Activated CD4-positive, alpha-beta T cell treated with anti-CD3 and anti-CD28 coated beads, Interleukin-2, amount 10 ng/mL, durations not matched to agents 7 days and 5 days (primary cell): Measurements from ENCODE around the gene ETS1. TPM values are rescaled to one million over a fixed set of nuclear protein-coding genes. Genes with fewer than 3 reads are reported as not detected.

ENCODE experiments used
- CTCF ChIA-PET: fragments of 350-600 bp; sonication (Branson Sonifier 250); formaldehyde crosslinking; loops from one replicate; lab custom pipeline; 2021; ENCODE audit warnings: antibody characterized with exemption; lab: Charles Lee
- POLR2A ChIA-PET: fragments of 350-600 bp; sonication (Branson Sonifier 250); formaldehyde crosslinking; loops from one replicate; lab custom pipeline; 2021; ENCODE audit warnings: antibody characterized with exemption; lab: Charles Lee
- DNase-seq: peaks from one replicate; pipeline ENCODE4 v3.0.0-alpha.2; 2020
- H3K27ac Mint-ChIP-seq: one replicate; pipeline ENCODE4 v1.8.0; 2021; ENCODE audit warnings: mild to moderate bottlenecking, moderate library complexity, mixed read lengths
- H3K27me3 Mint-ChIP-seq: one replicate; pipeline ENCODE4 v1.8.0; 2021; ENCODE audit warnings: mixed read lengths
- H3K36me3 Mint-ChIP-seq: one replicate; pipeline ENCODE4 v1.8.0; 2021; ENCODE audit warnings: low read depth, mixed read lengths
- H3K4me1 Mint-ChIP-seq: one replicate; pipeline ENCODE4 v1.8.0; 2021; ENCODE audit warnings: mixed read lengths
- H3K4me3 Mint-ChIP-seq: one replicate; pipeline ENCODE4 v1.8.0; 2021; ENCODE audit warnings: mild to moderate bottlenecking, moderate library complexity, mixed read lengths
- H3K9me3 Mint-ChIP-seq: one replicate; pipeline ENCODE4 v1.8.0; 2021; ENCODE audit warnings: mixed read lengths
- total RNA-seq, 2 experiments: library from RNA; stranded (reverse); gene quantifications; one replicate each; pipeline ENCODE4 v1.2.3, GENCODE V29; 2021

ETS1 gene
- total RNA-seq, 2 experiments from 2014 or later, result 580 to 648 TPM

DNA sequence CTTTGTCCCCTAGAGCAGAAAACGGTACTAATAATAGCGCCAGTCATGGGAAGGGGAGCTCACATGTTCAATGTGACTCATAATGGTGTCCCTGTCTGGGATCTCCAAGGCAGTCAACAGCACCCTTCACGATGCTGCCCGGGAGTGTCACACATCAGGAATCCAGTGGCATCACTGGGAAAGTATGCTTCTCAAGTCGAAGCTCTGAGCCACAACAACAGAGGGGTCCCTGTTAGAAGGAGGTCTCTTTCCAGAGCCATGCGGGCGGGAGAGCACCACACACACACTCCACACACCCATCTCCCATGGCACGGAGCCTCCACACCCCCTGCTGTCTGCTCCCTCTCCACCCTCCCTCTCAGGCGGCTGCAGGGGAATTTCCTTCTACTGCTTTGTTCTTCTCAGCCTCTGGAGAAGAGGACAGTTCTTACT lies 119.7 kb downstream of the ETS1 start:
- no peaks in the 10 kb centered on the region for H3K27me3 Mint-ChIP-seq
- H3K36me3 Mint-ChIP-seq, result peaks cover 98% of the 10 kb centered on the region
- peak; percentile 29 for DNase-seq
- POLR2A ChIA-PET, result interaction anchor here (0.6 to 0.7 kb wide), 2 partner anchors 166 to 968 kb away, joined by 3 read pairs; no protein-coding TSS in a partner anchor
- no peaks in the 10 kb centered on the region for H3K9me3 Mint-ChIP-seq
- H3K4me3 Mint-ChIP-seq, result peak overlapping the region; percentile 55
- CTCF ChIA-PET, result interaction anchor here (0.6 to 1.9 kb wide), 8 partner anchors 9 to 178 kb away, joined by 3 to 7 read pairs (median 4); no protein-coding TSS in a partner anchor
- H3K27ac Mint-ChIP-seq, result peak overlapping the region; percentile 91
- peaks cover 97% of the 10 kb centered on the region for H3K4me1 Mint-ChIP-seq

DNA sequence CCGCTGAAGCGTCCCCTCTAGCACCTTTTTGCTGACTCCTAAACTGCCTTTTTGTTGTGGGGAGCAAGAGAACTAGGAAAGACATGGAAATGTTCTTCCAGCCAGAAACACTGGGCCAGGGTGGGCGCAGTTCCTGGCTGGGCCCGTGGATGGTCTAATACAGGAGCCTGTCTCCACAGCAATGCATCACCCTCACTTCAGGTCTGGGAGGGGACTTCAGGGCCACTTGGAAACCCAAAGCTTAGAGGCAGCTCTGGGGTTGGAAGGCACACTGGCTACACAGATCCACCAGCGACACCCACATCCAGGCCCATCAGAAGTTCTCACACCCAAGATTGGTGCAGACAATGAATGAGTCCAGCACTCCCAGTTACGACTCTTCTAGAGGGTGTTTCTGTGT lies 120.3 kb downstream of the ETS1 start:
- Mint-ChIP-seq H3K36me3 (peaks cover 98% of the 10 kb centered on the region), H3K4me3 (peak overlapping the region; percentile 55), H3K4me1 (peaks cover 97% of the 10 kb centered on the region), H3K27me3 (no peaks in the 10 kb centered on the region), H3K9me3 (no peaks in the 10 kb centered on the region), H3K27ac (peak overlapping the region; percentile 91)
- POLR2A ChIA-PET, result no interaction called here
- CTCF ChIA-PET, result interaction anchor here (0.9 to 1.9 kb wide), 4 partner anchors 9 to 176 kb away, joined by 3 to 7 read pairs (median 6); no protein-coding TSS in a partner anchor
- DNase-seq, result peak; percentile 9

DNA sequence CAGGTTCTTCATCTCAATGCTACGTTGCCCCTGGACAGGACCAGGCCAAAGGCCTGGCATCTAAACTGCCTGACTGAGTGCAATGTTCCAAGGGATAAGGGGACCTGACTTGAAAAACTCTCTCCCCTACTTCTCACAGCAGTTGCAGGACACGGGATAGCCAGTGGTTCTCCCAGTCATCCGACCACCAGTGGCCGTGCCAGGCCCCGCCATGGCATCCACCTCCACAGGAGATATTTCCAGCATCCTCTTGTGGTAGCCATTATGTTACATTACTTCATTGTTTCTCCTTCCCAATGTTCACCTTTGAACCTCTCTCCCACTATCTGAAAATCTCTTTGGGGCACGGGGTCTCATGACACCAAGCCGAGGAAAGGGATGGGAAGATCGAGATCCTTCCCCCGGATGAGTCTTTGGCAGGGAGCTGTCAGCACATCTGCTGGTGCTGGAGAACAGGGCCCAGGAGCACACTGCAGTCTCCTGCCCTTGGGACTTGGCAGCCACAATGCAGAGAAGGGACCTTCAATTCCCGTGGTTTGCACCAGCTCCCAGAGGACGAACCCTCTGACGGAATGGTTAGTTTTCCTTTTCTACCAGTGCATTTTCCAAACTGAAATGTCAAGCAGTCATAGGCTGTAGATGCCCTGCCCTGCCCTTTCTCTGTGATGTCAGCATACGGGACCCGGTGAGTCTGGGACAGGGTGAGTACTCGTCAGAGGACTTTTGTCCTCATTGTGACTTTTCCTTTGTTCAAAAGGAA lies 121.2 kb downstream of the ETS1 start:
- Mint-ChIP-seq H3K27me3 (no peaks in the 10 kb centered on the region), H3K9me3 (no peaks in the 10 kb centered on the region), H3K27ac (peak overlapping the region; percentile 91), H3K36me3 (peaks cover 98% of the 10 kb centered on the region), H3K4me3 (peak overlapping the region; percentile 55), H3K4me1 (peaks cover 97% of the 10 kb centered on the region)
- ChIA-PET POLR2A (no interaction called here), CTCF (interaction anchor here (0.5 to 1.7 kb wide), 5 partner anchors 8 to 176 kb away, joined by 3 to 7 read pairs (median 5); no protein-coding TSS in a partner anchor)
- peak; percentile 9 for DNase-seq

DNA sequence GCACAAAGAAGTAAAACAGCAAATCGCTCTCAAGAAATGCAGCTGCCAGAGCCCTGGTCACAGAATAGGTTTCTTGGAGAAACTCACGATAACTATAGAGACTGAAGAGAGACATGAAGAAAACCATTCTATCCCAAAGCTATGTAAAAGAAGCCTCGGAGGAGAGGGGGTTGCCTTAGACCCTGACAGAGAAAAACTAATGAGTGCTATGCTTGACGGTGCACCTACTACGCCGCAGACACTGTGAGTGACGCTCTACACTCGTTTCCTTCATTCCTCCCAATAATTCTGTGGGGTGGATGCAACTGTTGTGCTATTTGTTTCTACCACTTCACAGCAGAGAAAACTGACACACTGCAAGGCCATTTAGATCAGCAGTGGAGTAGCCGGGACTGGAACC lies 121.8 kb downstream of the ETS1 start:
- Mint-ChIP-seq H3K9me3 (no peaks in the 10 kb centered on the region), H3K27me3 (no peaks in the 10 kb centered on the region), H3K27ac (peak overlapping the region; percentile 91), H3K4me1 (peaks cover 97% of the 10 kb centered on the region), H3K36me3 (peaks cover 99% of the 10 kb centered on the region), H3K4me3 (peak overlapping the region; percentile 55)
- ChIA-PET CTCF (interaction anchor here (0.5 to 1.7 kb wide), 9 partner anchors 9 to 308 kb away, joined by 3 to 6 read pairs (median 3); no protein-coding TSS in a partner anchor), POLR2A (interaction anchor here (0.5 kb wide), 1 partner anchor 175 kb away, joined by 3 read pairs; no protein-coding TSS in a partner anchor)
- DNase-seq, result peak; percentile 39

DNA sequence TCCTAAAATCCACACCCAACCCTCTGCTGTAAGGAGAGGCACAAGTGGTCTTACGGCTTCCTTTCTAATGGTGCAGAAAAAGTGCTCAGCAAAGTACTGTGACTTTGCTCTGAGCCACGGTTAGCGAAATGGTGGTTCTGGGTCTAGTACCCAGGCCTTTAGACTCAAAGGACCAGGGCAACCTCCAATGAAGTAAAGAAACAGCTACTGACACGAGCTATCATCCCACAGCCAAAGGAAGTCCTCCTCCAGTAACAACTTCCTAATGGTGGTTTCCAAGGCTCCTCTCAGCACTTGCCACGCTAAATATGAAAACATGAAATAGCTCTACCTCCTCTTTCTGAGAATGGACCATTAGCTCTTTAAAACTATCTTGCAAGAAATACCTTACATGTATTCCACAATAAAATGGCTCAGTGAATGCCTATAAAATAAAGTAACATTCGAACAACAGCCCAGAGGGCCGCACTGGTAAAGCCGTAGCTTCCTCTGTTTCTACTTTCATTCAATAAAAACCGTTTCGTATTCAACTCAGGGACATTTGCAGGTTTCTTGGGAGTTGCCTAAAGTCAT lies 122.4 kb downstream of the ETS1 start:
- peak; percentile 24 for DNase-seq
- Mint-ChIP-seq H3K27me3 (no peaks in the 10 kb centered on the region), H3K4me1 (peaks cover 99% of the 10 kb centered on the region), H3K4me3 (peak overlapping the region; percentile 55), H3K36me3 (peaks cover 100% of the 10 kb centered on the region), H3K27ac (peak overlapping the region; percentile 91), H3K9me3 (no peaks in the 10 kb centered on the region)
- CTCF ChIA-PET, result interaction anchor here (1.0 to 1.7 kb wide), 8 partner anchors 10 to 307 kb away, joined by 3 to 6 read pairs (median 4); no protein-coding TSS in a partner anchor
- POLR2A ChIA-PET, result interaction anchor here (0.5 to 0.7 kb wide), 2 partner anchors 32 to 175 kb away, joined by 3 to 4 read pairs; no protein-coding TSS in a partner anchor

DNA sequence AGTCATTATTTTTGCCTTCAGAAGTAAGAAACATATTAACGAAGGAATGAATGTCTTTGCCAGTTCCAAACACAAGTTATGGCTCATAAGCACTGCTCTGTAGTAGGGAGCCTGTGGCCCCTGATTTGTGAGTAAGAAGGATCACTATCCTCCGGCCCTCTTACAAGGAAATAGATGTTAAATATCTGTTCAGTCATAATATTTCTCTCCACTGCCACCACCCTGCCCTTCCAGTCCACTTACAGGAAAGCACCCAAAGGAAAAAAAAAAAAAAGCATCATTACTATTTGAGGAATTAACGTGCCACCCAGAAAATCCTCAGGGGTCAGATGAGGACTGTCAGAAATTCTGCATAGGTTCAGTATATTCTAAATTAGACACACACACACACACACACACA lies 123.4 kb downstream of the ETS1 start:
- peak overlapping the region; percentile 55 for H3K4me3 Mint-ChIP-seq
- H3K9me3 Mint-ChIP-seq, result no peaks in the 10 kb centered on the region
- CTCF ChIA-PET, result interaction anchor here (1.2 to 1.7 kb wide), 2 partner anchors 11 to 165 kb away, joined by 3 to 5 read pairs; no protein-coding TSS in a partner anchor
- peak overlapping the region; percentile 91 for H3K27ac Mint-ChIP-seq
- H3K4me1 Mint-ChIP-seq, result peaks cover 97% of the 10 kb centered on the region
- no peaks in the 10 kb centered on the region for H3K27me3 Mint-ChIP-seq
- H3K36me3 Mint-ChIP-seq, result peaks cover 99% of the 10 kb centered on the region
- POLR2A ChIA-PET, result interaction anchor here (0.8 kb wide), 1 partner anchor 221 kb away, joined by 3 read pairs; no protein-coding TSS in a partner anchor
- peak; percentile 4 for DNase-seq

DNA sequence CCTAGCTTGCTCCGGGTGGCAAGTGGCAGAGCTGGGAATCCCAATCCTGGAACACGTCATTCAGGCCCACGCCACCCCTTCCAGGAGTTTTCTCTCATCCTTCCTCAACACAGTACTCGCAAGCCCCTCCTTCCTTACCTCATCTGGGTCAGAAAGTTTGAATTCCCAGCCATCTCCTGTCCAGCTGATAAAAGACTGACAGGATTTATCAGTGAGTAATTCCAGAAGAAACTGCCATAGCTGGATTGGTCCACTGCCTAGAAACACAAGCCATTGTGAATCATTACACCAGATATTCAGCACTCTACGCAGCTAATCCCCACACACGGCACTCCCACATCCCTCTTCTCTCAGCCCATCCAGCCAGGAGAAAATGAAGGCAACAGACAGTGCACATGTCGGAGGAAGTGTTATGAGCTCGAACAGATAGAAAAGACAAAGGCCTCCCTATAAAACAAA lies 124.0 kb downstream of the ETS1 start:
- H3K36me3 Mint-ChIP-seq, result peaks cover 97% of the 10 kb centered on the region
- peak overlapping the region; percentile 91 for H3K27ac Mint-ChIP-seq
- ChIA-PET POLR2A (interaction anchor here (0.8 to 1.4 kb wide), 2 partner anchors 38 to 222 kb away, joined by 3 read pairs; no protein-coding TSS in a partner anchor), CTCF (interaction anchor here (0.7 to 1.2 kb wide), 5 partner anchors 11 to 166 kb away, joined by 3 read pairs; no protein-coding TSS in a partner anchor)
- H3K27me3 Mint-ChIP-seq, result no peaks in the 10 kb centered on the region
- peak; percentile 5 for DNase-seq
- no peaks in the 10 kb centered on the region for H3K9me3 Mint-ChIP-seq
- H3K4me3 Mint-ChIP-seq, result peak overlapping the region; percentile 4
- H3K4me1 Mint-ChIP-seq, result peaks cover 92% of the 10 kb centered on the region

DNA sequence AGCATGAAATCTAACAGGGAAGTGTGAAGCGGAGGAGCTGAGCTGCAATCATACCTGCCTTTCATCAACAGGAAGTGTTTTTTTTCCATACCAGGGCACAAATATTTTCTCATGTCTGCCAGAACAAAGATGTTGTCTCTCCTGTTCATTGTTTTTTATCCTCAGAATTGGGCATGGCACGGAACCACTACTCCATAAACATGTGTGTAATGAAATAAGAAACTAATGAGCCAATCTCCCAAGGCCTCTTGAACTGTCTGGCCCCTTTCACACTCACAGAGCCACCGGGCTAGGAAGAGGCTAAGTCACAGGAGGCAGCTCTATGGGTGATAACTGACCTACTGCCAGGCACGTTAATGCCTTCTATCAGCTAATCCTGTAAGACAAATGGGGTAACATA lies 124.4 kb downstream of the ETS1 start:
- H3K36me3 Mint-ChIP-seq, result peaks cover 97% of the 10 kb centered on the region
- H3K4me1 Mint-ChIP-seq, result peaks cover 87% of the 10 kb centered on the region
- ChIA-PET CTCF (interaction anchor here (0.7 to 1.2 kb wide), 5 partner anchors 12 to 167 kb away, joined by 3 read pairs; no protein-coding TSS in a partner anchor), POLR2A (interaction anchor here (1.4 kb wide), 1 partner anchor 39 kb away, joined by 3 read pairs; no protein-coding TSS in a partner anchor)
- peak overlapping the region; percentile 30 for H3K4me3 Mint-ChIP-seq
- peak; percentile 12 for DNase-seq
- H3K9me3 Mint-ChIP-seq, result no peaks in the 10 kb centered on the region
- H3K27ac Mint-ChIP-seq, result peak overlapping the region; percentile 91
- H3K27me3 Mint-ChIP-seq, result no peaks in the 10 kb centered on the region

DNA sequence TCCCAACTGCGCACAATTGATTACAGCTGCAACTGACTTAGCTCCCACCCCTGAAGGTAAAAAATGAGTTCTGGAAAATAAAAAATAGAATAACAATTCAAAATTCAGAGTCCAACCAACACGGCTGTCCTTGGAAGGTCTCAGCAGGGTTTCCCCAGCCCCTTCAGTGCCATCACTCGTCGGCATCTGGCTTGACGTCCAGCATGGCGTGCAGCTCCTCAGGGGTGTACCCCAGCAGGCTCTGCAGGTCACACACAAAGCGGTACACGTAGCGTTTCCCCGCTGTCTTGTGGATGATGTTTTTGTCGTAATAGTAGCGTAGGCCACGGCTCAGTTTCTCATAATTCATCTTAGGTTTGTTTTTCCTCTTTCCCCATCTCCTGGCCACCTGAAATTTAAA lies 125.2 kb downstream of the ETS1 start:
- H3K4me1 Mint-ChIP-seq, result peaks cover 82% of the 10 kb centered on the region
- H3K9me3 Mint-ChIP-seq, result no peaks in the 10 kb centered on the region
- no peaks in the 10 kb centered on the region for H3K27me3 Mint-ChIP-seq
- peaks cover 97% of the 10 kb centered on the region for H3K36me3 Mint-ChIP-seq
- no peak overlapping the region for H3K4me3 Mint-ChIP-seq
- peak; percentile 4 for DNase-seq
- peak overlapping the region; percentile 91 for H3K27ac Mint-ChIP-seq
- POLR2A ChIA-PET, result interaction anchor here (1.4 kb wide), 1 partner anchor 39 kb away, joined by 3 read pairs; no protein-coding TSS in a partner anchor
- CTCF ChIA-PET, result interaction anchor here (1.1 to 1.2 kb wide), 2 partner anchors 13 to 160 kb away, joined by 3 read pairs; no protein-coding TSS in a partner anchor

DNA sequence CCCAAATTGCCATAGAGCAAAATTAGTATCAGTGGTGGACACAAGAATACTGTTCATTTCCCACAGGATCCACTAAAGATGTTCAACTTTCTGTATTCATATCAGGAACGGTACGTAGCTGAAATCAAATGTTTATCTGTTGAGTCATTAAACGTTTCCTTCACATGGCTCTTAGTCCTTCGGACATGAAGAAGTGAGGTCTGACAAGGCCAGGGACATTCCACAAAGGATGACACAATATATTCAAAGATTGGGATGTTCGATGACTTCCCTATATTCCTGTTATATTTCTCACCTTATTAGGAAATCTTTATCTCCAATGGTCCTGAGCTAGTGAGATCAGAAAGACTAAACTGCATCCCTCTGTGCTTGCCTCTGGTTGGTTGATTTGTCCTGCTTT lies 129.0 kb downstream of the ETS1 start:
- peaks cover 97% of the 10 kb centered on the region for H3K36me3 Mint-ChIP-seq
- H3K27ac Mint-ChIP-seq, result no peak overlapping the region
- POLR2A ChIA-PET, result no interaction called here

DNA sequence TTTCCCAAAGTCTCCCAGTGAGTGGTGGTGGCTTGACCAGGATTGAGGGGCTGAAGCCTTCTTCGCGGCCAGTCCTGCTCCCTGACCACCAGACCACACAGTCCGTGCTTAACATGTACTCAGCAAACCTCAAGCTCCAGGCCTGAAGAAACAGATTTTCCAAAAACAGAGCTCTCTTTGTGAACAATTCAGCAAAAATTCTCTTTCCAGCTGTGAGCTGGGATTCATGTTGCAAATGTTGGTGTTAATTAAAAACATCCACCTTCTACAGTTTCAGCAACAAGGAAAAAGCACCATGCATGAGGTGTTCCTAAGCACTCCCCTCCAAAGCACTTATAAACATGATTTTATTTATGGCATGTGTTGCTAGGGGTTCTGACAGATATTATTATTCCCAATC lies 129.5 kb downstream of the ETS1 start:
- ChIA-PET POLR2A (no interaction called here), CTCF (interaction anchor here (0.7 to 1.9 kb wide), 7 partner anchors 9 to 418 kb away, joined by 3 to 7 read pairs (median 4); no protein-coding TSS in a partner anchor)
- Mint-ChIP-seq H3K4me1 (peaks cover 72% of the 10 kb centered on the region), H3K9me3 (no peaks in the 10 kb centered on the region), H3K36me3 (peaks cover 95% of the 10 kb centered on the region), H3K4me3 (no peak overlapping the region), H3K27ac (no peak overlapping the region), H3K27me3 (no peaks in the 10 kb centered on the region)
- DNase-seq, result no peak

More for the DNA sequence above, 129.0 kb downstream of the ETS1 start:
- DNase-seq, result no peak
- peaks cover 74% of the 10 kb centered on the region for H3K4me1 Mint-ChIP-seq
- H3K9me3 Mint-ChIP-seq, result no peaks in the 10 kb centered on the region
- CTCF ChIA-PET, result interaction anchor here (1.2 to 1.9 kb wide), 4 partner anchors 9 to 172 kb away, joined by 3 to 7 read pairs (median 4); no protein-coding TSS in a partner anchor
- no peaks in the 10 kb centered on the region for H3K27me3 Mint-ChIP-seq
- H3K4me3 Mint-ChIP-seq, result no peak overlapping the region
